B cell (primary cell): ENCODE measurements around the gene RMND1.

Experiments
- CTCF ChIP-seq: fragments of 200-600 bp; IDR thresholded peaks from one replicate; pipeline ENCODE4 v1.8.0; 2022; ENCODE audit warnings: antibody characterized with exemption, mild to moderate bottlenecking
- EZH2 ChIP-seq: IDR thresholded peaks from 2 replicates; pipeline ENCODE4 v1.6.1; 2012; ENCODE audit warnings: borderline replicate concordance, low read depth, mild to moderate bottlenecking, moderate library complexity, low read length; ENCODE audit not compliant: insufficient read depth, poor library complexity, severe bottlenecking

GRCh38 chr6:151452750-151453427, 963 bp upstream of the RMND1 start:
- TF ChIP-seq EZH2, result no peak
- no peak for TF ChIP-seq CTCF
